Lower leg skin (tissue), 3 donors: ENCODE measurements around the gene UQCRFS1.

ENCODE experiments used
- POLR2A ChIP-seq, 2 donors: fragments of 450-650 bp; IDR thresholded peaks; one replicate each; pipeline ENCODE4 v1.6.1; 2016 to 2017; ENCODE audit warnings: antibody characterized with exemption in 2 of 2, mild to moderate bottlenecking in 1 of 2, moderate library complexity in 1 of 2
- TF ChIP-seq, protein P1 (sequence below), 3 donors: fragments of 450-650 bp; IDR thresholded peaks; one replicate each; pipeline ENCODE4 v1.5.1; 2016; ENCODE audit warnings: antibody characterized with exemption in 3 of 3, mild to moderate bottlenecking in 3 of 3, moderate library complexity in 2 of 3

- TF ChIP-seq POLR2A (IDR thresholded peaks at IDR 0.05) = no peak
- TF ChIP-seq, protein P1, sequence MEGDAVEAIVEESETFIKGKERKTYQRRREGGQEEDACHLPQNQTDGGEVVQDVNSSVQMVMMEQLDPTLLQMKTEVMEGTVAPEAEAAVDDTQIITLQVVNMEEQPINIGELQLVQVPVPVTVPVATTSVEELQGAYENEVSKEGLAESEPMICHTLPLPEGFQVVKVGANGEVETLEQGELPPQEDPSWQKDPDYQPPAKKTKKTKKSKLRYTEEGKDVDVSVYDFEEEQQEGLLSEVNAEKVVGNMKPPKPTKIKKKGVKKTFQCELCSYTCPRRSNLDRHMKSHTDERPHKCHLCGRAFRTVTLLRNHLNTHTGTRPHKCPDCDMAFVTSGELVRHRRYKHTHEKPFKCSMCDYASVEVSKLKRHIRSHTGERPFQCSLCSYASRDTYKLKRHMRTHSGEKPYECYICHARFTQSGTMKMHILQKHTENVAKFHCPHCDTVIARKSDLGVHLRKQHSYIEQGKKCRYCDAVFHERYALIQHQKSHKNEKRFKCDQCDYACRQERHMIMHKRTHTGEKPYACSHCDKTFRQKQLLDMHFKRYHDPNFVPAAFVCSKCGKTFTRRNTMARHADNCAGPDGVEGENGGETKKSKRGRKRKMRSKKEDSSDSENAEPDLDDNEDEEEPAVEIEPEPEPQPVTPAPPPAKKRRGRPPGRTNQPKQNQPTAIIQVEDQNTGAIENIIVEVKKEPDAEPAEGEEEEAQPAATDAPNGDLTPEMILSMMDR (IDR thresholded peaks at IDR 0.05) = no peak
These were observed 24.5 kb downstream of the UQCRFS1 start for GRCh38 chr19:29188289-29189032.
